Iris pigment epithelial cell (primary cell): ENCODE results near the gene SLC20A1.
"Not testable (repeated sequence)": the region's sequence is repeated elsewhere in the genome, so short reads cannot be mapped to it uniquely, and the experiment has no call there.

Source experiments
- DNase-seq: peaks from one replicate; pipeline ENCODE4 v3.0.0-alpha.2; 2011; ENCODE audit warnings: low read depth

Gene SLC20A1

GRCh38 chr2:112646102-112646719 is 472 bp downstream of the SLC20A1 start:
- no peak for DNase-seq

DNA sequence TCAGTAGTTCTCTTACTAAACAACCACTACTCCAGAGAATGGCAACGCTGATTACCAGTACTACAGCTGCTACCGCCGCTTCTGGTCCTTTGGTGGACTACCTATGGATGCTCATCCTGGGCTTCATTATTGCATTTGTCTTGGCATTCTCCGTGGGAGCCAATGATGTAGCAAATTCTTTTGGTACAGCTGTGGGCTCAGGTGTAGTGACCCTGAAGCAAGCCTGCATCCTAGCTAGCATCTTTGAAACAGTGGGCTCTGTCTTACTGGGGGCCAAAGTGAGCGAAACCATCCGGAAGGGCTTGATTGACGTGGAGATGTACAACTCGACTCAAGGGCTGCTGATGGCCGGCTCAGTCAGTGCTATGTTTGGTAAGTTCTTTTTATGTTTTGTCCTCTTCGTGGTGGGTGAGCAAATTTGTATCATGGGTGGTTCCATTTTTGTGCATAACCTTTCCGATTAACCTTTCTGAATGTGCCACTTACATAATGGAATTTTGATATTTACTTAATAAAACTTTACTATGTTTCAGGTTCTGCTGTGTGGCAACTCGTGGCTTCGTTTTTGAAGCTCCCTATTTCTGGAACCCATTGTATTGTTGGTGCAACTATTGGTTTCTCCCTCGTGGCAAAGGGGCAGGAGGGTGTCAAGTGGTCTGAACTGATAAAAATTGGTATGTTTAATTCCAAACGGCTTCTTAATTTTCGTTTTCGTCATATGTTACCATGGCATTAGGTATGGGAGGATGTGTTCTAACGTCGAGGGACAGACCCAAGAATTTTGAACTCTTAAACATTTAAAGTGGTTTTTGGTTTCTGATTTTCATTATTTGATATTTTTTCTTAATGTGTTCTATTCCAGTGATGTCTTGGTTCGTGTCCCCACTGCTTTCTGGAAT is 1.3 kb downstream of the SLC20A1 start:
- DNase-seq, result peak; percentile 41

DNA sequence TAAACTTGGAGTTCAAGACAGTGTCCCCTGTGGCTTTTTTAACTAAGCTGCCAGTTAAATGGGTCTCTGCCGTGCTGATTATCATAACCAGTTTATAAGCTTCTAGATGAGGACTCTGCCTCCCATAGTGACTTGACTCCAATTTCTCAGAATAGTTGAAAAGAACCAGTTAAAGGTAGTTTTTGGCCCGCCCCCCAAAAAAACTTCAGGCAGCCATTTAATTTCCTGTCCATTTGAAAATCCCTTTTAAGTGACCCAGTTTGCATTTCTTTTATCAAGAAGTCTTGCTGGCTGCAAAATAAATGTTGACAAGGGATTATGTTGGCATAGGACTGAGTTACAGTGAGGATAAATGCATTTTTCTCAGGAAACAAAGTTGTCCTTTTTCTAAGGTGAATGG is 2.3 kb downstream of the SLC20A1 start:
- DNase-seq, result no peak

- no peak for DNase-seq
Measured at GRCh38 chr2:112656679-112657078, 10.9 kb downstream of the SLC20A1 start.

DNA sequence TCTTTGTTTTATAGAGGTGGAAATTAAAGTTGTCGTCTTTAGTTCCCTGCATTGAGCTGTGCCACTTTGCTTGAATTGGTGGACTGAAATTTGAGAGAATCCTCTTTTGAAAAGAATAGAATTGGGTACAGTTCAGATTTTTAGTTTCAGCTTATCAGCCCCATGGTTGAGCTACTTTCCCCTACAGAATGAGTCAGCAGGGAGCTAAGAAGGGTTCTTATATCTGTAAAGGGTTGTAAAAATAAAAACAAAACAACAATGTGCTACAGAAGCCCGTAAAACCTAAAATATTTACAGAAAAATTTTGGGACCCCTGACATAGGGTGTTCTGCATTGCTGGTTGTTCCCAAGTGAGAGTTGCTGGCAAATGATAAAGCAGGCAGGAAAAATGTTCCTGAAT is 12.6 kb downstream of the SLC20A1 start:
- no peak for DNase-seq

DNA sequence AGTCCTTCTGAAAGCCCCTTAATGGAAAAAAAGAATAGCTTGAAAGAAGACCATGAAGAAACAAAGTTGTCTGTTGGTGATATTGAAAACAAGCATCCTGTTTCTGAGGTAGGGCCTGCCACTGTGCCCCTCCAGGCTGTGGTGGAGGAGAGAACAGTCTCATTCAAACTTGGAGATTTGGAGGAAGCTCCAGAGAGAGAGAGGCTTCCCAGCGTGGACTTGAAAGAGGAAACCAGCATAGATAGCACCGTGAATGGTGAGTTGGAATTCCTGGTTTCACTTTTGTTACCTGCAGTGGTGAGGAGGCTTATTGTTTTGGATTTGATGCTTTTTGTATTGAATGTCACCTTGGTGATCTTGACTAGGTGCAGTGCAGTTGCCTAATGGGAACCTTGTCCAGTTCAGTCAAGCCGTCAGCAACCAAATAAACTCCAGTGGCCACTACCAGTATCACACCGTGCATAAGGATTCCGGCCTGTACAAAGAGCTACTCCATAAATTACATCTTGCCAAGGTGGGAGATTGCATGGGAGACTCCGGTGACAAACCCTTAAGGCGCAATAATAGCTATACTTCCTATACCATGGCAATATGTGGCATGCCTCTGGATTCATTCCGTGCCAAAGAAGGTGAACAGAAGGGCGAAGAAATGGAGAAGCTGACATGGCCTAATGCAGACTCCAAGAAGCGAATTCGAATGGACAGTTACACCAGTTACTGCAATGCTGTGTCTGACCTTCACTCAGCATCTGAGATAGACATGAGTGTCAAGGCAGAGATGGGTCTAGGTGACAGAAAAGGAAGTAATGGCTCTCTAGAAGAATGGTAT is 13.3 kb downstream of the SLC20A1 start:
- DNase-seq, result no peak

GRCh38 chr2:112660138-112660537 is 14.4 kb downstream of the SLC20A1 start:
- no peak for DNase-seq

GRCh38 chr2:112661656-112662305 is 16.0 kb downstream of the SLC20A1 start:
- peak; percentile 60 for DNase-seq

GRCh38 chr2:112662704-112663103 is 17.0 kb downstream of the SLC20A1 start:
- no peak for DNase-seq

DNA sequence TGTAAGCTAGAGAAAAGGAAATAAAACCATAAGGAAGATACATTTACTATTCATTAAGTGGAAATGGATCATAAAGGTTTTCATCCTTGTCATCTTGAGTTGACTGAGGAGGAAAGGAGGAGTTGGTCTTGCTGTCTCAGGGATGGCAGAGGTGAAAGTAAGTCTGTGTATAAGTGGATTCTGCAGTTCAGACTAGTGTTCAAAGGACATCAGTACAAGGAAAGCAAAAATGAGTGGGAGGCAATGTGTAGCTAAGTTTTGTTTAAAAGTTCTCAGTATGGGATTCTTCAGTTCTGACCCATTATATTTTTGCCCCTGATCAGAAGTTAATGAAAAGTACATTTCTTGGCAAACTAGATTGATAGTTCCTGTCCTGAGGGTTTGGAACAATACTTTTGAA is 18.9 kb downstream of the SLC20A1 start:
- no peak for DNase-seq

DNA sequence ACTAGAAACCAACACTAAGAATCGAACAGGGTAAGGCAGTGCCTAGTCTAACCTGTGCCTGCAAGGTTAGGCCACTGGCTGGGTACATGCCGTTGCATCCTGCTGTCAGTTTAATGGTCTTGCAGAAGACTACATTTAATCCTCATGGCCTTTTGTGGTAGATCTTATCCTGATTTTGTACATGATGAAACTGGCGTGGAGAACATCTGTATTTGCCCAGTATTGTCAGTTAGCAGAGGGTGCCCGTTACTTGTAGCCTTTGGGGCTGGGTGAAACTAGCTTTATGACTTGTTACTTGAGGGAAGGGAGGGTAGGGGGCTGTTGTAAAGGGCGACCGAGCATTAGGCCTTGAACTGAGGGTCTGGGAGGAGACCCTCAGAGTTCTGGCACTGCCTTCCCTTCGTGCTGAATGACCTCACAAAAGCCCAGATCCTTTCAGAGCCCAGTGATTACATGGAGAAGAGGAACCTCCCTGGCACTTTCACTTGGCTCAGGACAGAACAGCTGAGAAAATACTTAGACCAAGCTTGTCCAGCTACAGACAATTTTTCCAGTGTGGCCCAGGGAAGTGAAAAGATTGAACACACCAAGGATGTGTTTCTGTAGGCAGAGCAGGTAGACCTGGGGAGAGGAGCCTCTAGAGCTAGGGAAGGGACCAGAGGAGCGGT is 19.5 kb downstream of the SLC20A1 start:
- no peak for DNase-seq

- peak; percentile 37 for DNase-seq
Measured at GRCh38 chr2:112666761-112667122, 21.0 kb downstream of the SLC20A1 start.

DNA sequence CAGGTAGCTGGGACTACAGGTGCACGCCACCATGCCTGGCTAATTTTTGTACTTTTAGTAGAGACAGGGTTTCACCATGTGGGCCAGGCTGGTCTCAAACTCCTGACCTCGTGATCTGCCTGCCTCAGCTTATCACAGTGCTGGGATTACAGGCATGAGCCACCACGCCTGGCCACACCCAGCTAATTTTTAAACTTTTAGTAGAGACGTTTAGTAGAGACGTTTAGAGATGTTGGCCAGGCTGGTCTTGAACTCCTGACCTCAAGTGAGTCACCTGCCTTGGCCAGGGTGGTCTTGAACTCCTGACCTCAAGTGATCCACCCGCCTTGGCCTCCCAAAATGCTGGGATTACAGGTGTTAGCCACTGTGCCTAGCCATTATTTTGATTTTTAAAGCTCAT is 21.8 kb downstream of the SLC20A1 start:
- not testable (repeated sequence) for DNase-seq

DNA sequence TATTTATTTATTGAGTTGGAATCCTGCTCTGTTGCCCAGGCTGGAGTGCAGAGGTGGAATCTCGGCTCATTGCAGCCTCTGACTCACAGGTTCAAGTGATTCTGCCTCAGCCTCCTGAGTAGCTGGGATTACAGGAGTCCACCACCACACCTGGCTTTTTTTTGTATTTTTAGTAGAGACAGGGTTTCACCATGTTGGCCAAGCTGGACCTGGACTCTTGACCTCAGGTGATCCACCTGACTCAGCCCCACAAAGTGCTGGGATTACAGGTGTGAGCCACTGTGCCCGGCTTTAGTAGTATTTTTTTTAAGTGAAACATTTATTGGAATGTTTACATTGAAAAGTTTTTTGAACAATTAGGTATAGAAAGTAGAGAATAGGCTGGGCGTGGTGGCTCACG is 23.9 kb downstream of the SLC20A1 start:
- no peak for DNase-seq

DNA sequence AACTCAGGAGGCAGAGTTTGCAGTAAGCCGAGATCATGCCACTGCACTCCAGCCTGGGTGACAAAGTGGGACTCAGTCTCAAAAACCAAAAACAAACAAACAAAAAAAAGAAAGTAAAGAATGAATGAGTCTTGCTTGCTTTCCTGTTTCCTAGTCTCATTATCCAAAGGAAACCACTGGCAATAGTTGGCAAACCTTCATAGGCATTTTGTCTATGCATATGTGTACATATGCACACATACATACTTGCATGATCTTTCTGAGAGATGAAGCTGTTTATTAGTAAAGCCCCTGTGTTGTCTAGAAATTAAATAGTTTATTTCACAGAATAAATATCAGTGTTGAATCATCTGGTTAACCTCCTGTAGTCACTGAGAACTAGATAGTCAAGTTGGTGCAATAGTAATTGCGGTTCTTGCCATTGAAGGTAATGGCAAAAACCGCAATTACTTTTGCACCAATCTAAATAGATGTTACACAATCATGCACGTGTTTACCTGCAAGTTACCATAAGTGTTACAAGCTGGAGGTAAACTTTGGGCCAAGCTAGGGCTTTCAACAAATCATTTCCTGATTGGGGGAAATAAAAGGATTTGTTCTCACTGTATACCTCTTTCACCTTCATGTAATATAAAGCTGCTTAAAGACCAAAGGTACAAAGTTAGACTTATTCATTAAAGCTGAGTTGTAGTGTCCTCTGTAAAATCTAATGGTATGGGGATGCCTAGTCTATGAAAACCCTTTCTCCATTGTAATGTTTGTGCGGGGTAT is 24.7 kb downstream of the SLC20A1 start:
- DNase-seq, result no peak

GRCh38 chr2:112671801-112672200 is 26.1 kb downstream of the SLC20A1 start:
- no peak for DNase-seq

- no peak for DNase-seq
Measured at GRCh38 chr2:112673008-112673407, 27.3 kb downstream of the SLC20A1 start.

DNA sequence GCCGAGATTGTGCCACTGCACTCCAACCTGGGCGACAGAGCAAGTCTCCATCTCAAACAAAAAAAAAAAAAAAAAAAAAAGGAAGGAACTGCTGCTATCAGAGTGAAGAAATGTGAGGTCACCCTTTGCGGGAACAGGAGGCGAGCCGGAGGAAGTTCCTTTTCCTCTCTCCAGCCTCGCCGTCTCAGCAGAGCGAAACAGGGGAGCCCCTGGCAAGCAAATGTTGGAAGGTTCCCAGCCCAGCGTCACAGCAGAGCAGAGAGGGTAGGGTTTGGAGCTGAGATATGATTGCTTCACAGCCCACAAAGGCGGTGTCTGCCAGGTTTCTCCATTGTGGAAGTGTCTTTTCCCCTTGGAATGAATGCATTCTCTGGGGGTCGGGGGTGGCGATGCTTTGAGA is 28.5 kb downstream of the SLC20A1 start:
- DNase-seq, result peak; percentile 54

DNA sequence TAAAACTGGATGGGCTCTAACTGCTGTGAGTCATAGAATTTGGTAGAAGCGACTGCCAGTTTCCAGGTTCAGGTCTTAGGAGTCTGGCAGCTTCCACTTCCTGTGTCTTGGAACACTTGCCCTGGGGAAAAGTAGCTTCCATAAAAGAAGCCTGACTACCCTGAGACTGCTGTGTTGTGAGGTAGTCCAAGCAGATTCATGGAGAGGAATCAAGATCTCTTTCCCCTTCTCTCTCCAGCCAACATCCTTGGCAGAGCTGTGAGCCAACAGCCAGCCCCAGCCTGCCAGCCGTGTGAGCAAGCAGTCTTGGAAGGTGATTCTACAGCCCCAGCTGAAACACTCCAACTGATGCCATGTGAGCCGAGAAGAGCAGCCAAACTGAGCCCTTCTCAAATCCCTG is 33.7 kb downstream of the SLC20A1 start:
- no peak for DNase-seq

- DNase-seq, result no peak
Measured at GRCh38 chr2:112680666-112681101, 34.9 kb downstream of the SLC20A1 start.

- DNase-seq, result no peak
Measured at GRCh38 chr2:112682101-112682500, 36.4 kb downstream of the SLC20A1 start.
